ACHN (cell line): Measurements from ENCODE around the gene E2F8.

Experiments used
- DNase-seq: peaks from one replicate; pipeline ENCODE4 v3.0.0-alpha.2; 2015
- in situ Hi-C: cut with HindIII; loops from 2 replicates; pipeline ENCODE4 v1.10.0; 2017; ENCODE audit warnings: low sequenced_read_pairs, low pct_ligation_motif_present, low pct_unique_long_range_greater_than_20kb

The E2F8 gene

DNA sequence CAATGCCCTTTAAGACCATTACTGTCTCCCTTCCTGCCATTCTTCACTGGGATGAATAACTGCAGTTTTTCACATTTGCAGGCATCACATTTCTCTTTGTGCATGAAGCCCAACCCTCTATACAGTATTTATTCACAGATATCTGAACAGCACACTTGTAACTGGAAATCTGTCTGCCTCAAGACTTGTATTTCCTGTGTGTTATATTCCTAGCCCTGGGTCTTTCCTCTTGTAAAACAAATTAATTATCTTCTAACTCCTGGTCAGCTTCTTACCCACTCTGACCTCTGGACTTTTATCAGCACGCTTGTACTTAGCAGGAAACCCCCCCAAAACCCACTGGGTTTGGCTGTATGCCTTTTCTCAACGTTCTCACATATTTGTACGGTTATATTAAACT, 41.0 kb downstream of the E2F8 start:
- in situ Hi-C loops: no loop called here
- DNase-seq: peak; percentile 1

DNA sequence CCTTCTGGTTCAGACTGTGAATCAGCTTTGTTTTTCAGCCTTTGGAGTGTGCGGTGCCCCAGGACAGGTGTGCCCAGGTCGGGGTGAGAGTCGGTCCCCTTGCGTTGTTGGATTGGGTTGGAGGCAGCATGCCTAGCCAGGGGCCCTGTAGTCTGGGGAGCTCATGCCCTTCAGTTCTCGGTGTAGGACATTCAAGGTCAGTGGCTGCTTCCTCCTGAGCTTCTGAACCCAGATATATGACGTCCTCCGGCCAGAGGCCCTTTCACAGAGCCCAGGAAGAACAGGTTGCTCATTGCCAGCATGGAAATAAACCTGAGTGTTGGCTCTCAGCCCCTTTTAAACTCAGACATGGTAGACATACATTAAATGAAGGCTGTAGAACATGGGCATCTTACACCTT, 41.7 kb downstream of the E2F8 start:
- in situ Hi-C loops: no loop called here
- DNase-seq: no peak

DNA sequence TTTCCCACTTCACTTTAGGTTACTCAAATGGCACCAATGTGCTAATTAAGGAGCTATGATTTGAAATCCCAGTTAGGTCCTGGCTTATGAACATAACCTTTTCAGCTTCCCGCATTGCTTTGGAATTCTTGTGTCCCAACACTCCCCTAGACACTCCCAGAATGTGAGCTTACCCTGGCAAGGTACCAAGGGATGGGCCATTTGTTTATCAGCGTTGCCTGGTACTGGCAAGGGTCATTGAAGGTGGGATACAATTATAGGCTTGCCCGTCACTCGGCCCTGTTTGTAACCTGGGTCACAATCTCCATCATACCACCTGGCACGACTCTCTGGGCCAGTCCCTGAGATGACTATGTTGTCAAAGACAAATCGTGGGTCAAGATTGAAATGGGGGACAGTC, 44.3 kb downstream of the E2F8 start:
- no peak for DNase-seq
- in situ Hi-C loops: no loop called here

DNA sequence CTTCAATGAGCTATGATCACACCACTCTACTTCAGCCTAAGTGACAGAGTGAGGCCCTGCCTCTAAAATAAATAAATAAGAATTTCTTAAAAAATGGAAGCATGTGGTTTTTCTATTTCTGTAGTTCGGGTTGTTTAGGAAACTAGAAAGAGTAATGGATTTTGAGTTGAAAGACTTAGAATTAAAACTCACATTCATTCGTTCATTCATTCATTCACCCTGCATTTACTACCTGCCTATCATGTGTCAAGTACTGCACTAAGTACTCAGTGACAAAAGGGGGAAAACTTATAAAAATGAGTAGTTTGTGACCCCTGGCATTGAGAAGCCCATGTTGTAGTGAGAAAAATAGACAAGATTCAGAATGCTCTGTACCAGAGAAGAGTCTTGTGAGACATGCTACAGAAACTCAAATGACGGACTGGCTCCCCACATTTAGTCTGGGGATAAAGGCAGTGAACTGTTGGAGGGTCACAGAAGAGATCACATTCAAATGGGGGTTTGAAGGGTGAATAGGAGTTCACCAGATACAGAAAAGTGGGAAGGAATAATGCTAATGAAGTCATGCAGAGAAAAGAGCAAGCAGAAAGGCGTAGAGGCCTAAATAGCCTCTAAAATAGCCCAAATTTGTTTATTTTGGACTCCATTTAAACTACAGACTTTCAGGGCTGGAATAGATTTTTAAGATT, 46.0 kb downstream of the E2F8 start:
- in situ Hi-C loops: no loop called here
- DNase-seq: no peak

DNA sequence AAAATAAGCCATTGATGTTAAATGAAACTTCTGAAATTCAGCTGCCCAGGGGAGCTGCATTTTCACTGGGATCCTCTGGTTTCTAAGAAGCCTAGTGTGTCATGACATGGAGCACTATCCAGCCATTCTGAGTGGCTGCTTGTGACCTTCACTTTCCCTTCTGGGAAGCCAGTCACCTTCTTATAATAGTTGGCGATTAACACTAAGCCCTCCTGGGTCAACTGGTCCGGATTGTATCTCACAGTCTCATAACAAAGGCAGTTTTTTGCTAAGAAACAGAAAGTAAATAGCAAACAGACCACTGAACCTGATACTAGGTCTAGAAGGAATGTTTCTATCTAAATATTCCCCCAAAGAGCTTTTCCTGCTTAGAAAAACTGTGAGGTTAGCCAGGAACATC, 46.8 kb downstream of the E2F8 start:
- in situ Hi-C loops: no loop called here
- no peak for DNase-seq

DNA sequence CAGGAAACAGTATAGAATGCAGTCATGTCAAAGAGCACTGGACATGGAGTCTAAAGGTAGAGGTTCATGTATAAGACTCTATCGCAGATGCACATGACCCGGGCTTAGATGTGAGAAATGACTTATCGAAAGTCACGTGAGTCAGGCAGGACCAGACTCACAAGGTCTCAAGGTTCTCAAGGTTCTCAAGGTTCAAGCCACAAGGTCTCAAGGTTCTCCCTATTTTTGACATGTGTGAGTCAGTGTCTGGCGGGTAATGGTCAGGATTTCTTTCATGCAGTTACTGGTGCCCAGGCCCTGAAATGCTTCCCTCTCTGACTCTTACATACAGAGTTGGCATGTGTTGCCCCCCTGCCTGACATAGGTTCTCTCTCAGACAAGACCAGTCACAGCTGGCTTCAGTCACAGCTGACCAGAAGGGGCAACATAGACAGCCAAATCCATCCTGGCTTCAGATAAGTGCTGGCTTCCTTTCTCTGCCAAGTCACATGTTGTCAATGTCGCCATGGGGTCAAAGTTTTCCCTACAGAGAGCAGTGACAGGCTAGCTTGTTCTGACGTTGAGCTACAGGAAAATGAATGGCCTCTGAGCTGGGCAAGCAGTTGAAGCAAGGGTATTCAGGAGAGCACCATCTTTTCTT, 49.1 kb downstream of the E2F8 start:
- no peak for DNase-seq
- in situ Hi-C loops: no loop called here

DNA sequence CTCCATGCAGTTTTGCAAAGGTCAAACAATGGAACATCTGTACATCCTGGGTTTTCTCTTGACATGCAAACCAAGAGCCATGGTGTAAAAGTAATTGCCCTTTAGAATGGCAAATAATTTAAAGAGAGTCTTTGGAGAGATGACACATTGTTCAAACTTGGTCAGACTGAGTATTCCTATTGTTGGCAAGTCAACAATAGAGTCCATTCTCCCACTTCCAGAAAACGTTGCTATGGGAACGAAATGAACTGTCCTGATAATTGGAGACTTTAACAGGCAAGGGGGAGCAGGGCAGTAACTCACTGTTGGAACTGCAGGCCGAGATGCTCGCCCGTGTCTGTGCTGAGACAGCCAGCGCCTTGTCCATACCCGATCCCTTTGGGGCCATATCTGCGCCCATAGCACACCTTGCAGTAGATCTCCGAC, 52.9 kb downstream of the E2F8 start:
- DNase-seq: no peak
- in situ Hi-C loops: no loop called here

DNA sequence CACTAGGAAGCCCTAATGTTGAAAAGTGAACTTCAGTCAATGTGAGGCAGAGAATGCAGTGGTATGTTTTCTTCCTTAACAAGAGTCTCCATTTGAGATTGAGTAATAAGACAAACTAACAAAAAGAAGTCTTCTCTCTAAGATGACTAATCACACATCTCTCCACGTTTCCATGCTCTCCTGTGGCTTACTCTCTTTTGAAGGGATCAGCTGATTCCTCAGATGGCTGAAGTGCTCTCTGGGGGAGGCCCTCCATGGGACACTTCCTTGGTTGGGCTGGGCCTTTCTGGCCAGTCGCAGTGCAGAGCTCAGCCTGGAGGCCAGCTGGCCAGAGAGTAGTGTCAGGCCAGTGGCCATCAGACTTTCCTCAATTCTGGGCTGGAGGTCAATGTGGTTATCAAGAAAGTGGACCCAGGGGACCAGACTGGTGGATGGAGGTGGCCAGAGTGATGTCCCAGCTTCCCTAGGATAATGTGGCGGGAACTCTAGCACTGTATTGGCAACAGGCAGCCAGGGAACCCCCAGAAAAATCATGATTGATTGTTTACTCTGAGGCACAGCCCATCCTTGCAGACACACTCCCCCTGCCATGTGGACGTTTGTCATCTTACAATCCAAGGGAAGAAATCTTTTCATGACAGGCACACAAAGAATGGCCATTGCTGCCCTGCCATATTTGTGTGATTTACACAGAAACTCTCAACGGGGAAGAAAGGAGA, 53.5 kb downstream of the E2F8 start:
- in situ Hi-C loops: no loop called here
- DNase-seq: no peak

DNA sequence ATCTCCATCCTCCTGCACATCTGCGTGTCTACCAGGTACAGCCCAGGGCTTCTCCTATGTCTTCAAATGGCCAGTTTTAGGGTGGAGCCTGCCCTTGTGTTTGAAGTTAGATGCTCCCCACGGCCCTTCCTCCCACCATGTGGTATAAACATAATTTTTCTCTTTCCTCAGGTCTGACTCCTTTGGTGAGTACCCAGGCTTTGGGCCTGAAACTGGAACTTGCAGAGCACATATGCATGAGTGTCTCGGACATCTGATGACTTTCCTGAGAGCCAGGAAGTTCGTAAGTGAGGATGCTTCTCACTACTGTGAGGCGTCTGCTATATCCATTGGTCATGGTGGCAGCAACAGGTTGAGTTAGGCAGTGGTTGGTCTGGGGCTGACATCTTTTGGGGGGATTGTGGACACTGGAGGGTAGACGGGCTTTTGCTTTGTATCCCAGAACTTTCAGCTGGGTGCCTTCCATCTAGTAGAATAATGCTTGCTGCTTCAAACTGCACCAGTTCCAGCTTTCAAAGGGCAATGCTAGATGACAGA, 55.2 kb downstream of the E2F8 start:
- DNase-seq: no peak
- in situ Hi-C loops: no loop called here

DNA sequence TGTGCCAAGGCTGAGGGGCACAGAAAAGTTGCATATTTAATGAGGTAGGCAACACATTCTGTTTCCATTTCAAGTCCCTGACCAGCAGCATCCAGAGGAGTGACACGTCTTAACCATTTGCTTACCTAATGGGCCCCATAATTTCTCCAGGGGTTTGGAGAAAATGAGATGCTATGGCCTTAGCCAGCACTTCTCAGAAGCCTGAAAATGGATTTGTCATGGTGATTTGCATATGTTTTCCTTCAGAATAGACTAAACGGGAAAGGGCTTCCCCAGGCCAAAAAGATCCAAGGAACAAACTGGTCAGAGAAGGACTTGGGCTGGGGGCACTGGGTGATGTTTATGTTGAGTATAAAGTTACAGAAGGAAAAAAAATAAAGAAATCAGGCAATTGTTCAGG, 55.7 kb downstream of the E2F8 start:
- in situ Hi-C loops: no loop called here
- no peak for DNase-seq

DNA sequence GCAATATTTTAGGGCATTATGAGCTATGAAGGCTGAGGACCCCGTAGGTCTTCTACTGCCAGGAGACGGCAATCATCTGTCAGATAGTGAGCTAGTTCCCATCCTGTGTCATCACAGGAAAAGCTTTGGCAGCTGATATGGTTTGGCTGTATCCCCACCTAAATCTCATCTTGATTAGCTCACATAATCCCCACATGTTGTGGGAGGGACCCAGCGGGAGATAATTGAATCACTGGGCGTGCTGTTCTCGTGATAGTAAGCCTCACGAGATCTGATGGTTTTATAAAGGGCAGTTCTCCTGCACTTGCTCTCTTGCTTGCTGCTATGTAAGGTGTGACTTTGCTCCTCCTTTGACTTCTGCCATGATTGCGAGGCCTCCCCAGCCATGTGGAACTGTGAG, 57.1 kb downstream of the E2F8 start:
- no peak for DNase-seq
- in situ Hi-C loops: no loop called here

DNA sequence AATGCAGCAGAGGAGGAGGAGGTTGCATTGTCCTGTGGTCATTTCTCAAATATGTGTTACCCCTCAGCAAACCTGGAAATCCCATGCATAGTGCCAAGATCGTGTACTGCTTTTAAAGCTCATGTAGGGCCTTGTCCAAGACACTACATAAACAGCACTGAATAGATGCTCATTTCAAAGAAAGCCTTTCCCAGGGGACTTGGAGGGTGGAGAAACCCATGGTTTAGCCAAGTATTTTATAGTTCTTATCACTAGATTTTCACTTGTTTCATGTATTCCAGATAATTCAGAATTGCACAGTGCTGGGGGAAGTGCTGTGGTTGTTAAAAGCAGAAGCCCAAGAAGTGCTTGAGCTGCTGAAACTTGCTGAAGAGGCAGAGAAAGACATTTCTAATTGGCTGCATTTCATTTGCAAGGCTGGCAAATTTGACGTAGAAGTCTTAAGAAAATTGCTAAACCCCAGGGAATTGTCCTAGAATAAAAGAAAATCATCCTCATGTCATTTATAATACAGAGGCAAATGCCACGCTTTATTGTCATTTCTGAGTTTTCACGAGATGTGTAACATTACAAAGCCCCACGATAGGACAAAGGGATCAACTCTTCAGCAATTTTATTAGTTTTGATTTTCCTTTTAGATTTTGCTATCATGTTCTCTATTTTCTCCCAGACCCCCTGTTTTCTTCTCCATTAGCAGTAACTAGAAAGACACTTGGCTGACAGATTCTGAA, 59.0 kb downstream of the E2F8 start:
- DNase-seq: no peak
- in situ Hi-C loops: no loop called here

DNA sequence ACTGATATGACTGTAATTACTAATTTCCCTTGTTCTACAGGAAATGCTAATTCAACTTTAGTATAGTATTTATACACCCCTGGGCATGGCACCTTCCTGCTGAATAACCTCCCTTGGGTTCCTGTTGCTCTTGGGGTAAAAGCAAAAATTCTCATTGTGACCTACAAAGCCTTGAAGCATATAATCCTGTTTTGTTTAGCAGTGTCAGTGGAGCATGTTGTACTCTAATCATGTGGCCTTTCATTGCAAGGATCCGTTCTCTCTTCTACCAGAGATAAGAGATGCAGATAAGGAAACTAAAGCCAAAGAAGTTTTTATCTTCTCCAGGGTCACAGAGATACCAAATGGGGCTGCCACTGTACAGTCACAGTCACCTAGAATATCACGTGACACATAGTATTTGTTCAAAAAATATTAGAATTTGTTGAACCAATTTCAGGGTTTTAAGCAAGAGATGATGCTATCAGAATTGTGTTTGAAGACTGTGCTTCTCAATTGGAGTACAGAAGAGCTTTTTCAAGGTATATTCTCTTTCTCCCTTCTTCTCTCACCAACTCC, 64.0 kb downstream of the E2F8 start:
- DNase-seq: no peak
- in situ Hi-C loops: no loop called here
